HPDE6-E6E7 (cell line): ENCODE results near the gene USB1.
"Not testable (repeated sequence)": the region's sequence is repeated elsewhere in the genome, so short reads cannot be mapped to it uniquely, and the experiment has no call there.

Experiments used
- DNase-seq: peaks from one replicate; pipeline ENCODE4 v3.0.0; 2011; ENCODE audit warnings: missing footprints; ENCODE audit errors: extremely low spot score

USB1 gene

DNA sequence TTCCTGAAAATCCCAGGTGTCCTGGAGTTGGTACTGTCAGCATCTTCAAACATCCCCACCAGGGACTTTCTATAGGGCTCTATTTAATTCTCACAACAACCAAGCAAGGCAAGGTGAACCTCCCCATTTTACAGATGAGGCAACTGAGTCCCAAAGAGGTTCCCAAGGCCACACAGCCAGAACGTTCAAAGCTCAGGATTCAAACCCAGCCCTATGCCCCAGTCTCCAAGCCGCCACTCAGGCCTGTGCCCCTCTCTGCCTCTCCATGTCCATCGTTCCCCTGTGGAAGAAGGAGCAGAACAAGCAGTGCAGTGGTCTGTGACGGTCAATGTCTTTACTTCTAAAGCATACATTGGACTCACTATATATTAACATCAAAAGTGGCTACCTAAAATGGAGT, 6.8 kb upstream of the USB1 start:
- no peak for DNase-seq

DNA sequence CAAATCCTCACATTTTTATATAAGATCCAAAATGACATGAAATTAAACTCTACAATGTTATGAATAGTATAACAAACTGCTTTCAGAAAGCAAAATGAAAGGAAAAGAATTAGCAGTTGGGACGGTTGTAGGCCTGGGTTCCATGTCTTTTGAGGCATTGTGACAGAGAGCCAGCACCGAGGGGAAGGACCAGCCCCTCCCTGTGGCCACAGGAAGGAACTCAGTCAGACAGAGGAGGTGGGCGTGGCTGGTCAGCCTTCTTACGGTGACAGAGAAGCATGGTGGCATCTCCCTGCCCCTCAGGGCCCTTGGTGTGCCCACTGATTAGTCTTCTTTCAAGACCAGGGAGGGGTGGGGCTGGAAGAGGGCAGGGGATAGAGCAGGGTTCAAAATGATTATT, 6.4 kb upstream of the USB1 start:
- no peak for DNase-seq

DNA sequence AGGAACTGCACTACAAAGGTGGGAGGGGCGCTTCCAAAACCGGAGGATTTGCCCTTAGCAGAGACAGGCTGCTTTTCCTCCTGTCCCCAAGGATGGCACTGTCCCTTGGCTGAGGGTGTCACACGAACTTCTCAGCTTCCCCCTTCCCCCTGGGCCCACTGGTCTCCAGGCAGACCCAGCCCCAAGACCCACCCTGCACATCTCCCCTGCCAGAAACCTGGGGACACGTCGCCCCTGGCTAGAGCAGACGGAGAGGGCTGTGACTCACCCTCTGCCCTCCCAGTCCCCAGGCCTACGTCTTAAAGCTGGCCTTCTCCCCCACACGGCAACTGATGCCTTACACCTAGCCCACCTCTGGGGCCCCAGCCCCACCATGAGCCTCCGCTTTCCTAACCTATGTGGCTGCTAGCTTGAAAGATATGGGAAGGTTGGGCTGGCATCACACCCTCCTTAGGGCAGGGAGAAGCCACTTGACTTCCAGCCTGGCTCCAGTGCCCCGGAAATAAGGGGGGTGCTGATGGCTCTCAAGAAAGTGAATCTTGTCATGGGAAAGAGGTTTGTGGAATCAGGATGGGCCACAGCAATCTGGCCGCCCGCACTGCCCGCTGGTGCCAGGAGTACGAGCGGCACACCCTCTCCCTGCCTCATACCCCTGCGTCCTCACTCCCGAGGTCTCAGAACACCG, 5.3 kb upstream of the USB1 start:
- no peak for DNase-seq

DNA sequence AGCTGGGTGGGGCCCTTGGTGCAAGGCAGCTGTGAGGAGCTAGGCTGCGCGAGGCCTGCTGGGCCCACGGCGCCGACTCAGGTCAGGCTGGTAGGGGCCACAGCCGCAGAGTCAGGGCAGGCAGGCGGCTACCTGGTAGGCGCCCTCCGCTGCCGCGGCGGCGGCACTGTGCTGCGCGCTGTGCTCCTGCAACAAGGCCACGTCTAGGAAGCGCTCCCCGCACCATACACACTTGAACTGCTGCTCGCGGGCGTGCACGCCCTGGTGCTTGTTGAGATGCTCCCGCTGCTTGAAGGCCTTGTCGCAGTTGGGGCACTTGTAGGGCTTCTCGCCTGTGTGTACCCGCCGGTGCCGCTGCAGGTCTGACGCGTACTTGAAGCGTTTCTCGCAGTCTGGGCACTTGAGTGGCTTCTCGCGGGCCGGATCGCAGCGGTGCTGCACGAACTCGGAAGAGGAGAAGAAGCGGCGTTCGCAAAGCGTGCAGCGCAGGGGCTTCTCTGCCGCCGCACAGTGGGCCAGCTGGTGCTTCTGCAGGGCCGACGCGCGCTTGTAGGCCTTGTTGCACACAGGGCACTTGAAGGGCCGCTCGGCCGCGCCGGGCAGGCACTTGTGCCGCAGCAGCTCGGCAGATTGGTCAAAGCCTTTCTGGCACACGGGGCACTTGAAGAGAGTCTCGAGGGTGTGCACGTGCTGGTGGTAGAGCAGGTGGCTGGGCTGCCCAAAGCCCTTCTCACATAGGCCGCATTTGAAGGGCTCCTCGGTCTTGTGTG, 4.6 kb upstream of the USB1 start:
- DNase-seq = no peak

DNA sequence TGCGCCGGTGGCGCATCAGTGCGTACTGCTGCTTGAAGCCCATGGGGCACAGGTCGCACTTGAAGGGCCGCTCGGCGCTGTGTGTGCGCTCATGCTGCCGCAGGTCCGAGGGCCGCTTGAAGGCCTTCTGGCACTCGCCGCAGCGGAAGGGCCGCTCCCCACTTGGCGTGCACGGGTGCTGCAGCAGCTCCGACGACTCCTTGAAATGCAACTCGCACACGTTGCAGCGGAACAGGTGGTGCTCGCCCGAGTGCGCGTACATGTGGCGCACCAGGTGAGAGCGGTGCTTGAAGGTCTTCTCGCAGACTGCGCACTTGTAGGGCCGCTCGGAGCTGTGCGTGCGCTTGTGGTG, 4.1 kb upstream of the USB1 start:
- no peak for DNase-seq

DNA sequence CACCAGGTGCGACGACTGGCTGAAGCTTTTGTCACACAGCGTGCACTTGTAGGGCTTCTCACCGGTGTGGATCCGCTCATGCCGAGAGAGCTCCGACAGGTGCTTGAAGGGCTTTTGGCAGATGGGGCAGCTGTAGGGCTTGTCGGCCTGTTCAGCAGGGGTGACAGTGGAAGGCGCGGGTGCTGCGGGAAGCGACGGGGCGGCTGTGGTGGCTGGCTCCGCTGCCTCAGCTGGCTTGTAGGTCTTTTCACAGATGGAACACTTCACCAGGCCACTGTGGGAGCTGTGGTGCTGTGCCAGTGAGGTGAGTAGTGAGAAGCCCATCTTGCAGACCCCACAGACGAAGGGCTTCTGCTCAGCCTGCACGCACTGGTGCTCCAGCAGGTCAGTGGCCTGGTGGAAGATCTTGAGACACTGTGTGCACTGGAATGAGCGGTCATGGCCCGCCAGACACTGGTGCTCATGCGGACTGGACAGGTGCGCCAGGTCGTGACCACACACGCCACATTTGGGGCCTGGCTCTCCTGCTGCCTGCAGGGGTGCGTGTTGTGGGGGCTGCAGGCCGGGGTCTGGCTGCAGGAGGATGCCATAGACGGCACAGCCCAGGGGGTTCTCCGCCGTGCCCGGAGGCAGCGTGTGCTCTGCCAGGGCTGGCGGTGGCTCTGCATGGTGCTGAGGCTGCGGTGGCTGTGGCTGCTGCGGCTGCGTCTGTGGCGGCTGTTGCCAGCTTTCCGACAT, 3.5 kb upstream of the USB1 start:
- no peak for DNase-seq

DNA sequence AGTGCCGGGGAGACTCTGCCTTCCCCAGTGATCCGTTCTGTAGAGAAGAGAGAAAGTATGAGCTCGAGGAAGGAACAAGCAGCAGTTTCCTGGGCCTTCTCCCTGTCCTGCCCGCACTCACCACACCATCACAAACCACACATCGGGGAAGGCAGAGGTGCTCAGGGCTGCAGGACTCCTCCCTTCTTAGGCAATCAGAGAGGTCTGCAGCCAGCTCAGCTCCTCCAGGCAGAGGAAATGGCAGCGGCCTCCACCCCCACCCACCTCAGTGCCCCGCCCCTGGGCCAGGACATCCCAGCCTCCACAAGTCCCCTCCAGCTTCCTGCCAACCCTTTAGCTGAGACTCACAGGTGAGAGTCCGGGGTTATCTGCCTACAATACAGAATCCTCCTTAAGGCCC, 2.7 kb upstream of the USB1 start:
- no peak for DNase-seq

DNA sequence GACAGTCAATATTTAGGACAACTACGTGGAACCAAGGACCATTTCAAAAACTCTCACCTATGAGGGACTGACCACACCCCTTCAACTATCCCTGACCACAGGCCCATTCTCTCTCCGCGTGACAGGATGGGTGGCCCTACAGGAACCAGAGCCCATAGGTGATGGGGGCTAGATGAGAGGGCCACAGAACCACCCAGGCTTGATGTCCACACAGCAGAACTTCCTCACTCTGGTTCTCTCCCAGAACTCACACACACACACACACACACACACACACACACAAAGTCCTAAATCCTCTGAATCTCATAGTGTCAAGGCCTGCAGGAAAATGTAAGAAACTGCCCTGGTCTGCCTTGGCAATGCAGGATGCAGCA, 2.2 kb upstream of the USB1 start:
- no peak for DNase-seq

DNA sequence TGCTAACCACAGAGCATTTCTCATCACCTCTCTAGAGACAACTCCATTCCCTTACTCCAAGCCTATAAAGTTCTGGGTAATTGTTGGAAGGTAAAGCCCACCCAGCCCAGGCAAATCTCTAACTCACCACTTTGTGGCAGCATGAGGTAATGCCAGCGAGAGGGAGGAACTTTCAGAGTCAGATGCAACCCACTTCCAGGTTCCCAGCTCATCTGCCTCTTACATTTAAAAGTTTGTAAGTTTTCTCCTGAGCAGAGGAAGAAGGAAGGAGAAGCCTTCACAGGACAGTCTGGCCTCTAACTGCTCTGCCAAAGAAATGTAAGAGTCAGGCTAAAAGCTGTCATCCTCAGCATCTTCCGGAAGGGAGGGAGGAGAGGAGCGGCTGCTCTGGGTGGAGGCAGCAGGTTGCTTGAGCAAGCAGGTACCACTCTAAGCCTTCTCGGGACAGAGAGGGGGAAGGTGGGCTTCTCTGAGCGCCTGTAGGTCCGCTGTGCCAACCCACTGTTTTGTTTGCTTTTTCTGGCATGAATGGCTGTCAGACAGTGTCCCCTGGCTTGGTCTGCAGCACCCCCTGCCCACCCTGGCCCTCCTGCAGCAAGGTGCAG, 1.7 kb upstream of the USB1 start:
- no peak for DNase-seq

DNA sequence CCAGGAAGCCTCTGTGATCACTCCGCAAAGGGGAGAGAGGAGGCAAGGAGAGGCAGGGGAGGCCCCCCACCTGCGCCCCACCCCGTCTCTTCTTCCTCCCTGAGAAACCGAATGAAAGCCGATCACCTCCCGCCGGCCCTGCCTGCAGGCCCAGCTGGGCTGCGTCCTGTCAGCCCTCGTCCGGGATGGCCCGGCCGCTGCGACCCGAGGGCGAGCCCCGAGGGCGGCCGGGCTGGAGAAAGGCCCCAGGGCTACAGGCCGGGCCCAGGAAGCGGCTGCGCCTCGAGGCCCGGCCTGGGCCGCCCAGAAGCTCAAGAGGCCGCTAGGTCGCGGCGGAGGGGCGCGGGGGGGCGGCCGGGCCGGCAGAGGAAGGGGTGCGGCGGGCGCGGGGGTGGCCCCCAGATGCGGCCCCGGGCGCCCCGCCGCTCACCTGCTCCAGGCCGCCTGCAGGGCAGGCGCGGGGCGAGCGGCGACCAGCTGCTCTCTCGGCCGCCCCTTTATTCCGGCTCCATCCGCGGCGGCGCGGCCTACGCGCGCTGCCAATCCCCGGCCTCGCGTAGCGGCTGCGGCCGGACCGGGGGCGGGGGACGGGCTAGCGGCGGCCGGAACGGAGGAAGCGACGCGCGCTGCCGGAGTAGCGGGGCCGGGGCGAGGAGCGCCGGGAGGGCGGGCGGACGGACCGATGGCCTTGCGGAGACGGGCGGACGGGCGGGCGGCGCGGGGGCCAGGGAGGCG, 1.1 kb upstream of the USB1 start, which contains the start of gene ZNF319:
ZNF319 (minus strand) TSS at position 702 of the 735 bp plus-strand sequence. CDS start 2,407 bp downstream, outside the sequence.
- DNase-seq = no peak

DNA sequence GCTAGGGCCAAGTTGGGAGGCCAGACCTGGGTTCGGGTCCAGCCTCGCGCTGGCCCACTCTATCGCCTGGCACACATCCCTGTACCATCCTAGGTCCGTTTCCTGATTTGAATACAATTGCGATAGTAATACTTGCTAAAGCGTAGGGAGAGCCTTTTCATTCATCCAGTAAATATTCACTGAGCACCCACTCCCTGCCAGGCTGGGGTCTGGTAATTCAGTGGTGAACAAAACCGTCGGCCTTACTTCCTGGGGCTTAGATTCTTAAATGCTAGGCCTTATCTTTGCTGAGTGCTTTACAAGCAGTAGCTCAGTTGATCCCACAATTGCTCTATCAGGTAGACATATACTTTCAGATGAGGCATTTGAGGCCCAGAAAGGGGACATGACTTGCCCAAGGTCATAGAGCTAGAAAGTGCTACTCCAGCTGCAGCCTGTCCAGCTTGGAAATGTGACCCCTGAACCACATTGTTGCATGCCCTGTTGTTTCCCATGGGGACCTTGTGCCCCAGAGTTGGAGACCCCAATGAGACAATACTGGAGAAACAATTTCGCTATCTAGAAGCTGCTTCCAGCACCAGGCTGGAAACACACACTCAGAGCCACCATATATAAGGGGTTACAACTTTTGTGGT, 691 bp downstream of the USB1 start:
- DNase-seq = no peak

DNA sequence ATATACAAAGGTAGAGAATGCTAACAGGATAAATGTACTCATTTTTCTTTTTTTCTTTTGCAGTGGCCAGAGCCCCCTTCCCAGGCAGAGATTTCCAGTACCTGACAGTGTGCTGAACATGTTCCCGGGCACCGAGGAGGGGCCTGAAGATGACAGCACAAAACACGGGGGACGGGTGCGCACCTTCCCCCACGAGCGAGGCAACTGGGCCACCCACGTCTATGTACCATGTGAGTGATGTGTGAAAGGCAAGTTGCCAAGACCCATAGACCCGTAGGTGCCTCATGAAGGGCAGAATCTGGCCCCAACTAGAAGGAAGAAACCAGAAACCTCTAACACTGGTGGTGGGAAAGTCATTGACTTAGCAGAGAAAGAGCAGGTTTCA, 1.2 kb downstream of the USB1 start:
- no peak for DNase-seq

DNA sequence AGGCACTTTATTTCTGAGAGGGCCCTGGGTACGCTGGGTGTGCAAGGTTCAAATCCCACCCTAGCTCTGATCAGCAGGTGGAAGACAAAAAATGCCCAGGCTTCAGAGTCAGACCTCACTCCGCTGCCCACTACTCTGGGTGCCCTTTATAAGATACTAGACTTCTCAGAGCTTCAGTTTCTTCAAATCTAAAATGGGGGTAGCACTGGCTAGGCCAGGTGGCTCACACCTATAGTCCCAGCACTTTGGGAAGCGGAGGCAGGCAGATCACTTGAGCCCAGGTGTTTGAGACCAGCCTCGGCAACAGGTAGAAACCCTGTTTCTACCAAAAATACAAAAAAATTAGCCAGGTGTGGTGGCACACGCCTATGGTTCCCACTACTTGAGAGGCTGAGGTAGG, 1.7 kb downstream of the USB1 start:
- no peak for DNase-seq

DNA sequence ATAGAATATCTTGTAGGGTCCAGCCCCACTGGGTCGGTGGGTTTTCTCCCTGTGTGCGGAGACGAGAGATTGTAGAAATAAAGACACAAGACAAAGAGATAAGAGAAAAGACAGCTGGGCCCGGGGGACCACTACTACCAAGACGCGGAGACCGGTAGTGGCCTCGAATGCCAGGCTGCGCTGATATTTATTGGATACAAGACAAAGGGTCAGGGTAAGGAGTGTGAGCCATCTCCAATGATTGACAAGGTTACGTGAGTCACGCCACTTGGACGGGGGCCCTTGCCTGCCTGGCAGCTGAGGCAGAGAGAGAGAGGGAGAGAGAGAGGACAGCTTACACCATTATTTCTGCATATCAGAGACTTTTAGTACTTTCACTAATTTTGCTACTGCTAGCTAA, 3.5 kb downstream of the USB1 start:
- DNase-seq = not testable (repeated sequence)

DNA sequence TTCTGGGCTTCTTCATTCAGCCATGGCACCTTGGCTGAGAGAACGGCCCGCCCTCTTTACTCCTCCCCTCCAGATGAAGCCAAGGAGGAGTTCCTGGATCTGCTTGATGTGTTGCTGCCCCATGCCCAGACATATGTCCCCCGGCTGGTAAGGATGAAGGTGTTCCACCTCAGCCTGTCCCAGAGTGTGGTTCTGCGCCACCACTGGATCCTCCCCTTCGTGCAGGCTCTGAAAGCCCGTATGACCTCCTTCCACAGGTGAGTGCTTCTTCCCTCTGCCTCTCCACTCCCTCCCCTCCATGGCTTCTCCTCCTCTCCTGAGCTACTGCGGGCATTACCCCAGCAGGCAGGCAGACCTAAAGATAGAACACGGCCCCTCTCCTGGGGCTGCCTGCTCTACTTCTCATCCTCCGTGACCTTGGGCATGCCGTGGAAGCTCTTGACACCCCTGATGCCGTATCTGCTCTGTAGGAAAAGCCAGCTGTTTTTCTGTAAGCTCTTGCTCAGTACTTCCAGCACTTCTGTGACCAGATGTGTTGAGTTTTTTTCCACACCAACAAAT, 8.7 kb downstream of the USB1 start:
- no peak for DNase-seq

DNA sequence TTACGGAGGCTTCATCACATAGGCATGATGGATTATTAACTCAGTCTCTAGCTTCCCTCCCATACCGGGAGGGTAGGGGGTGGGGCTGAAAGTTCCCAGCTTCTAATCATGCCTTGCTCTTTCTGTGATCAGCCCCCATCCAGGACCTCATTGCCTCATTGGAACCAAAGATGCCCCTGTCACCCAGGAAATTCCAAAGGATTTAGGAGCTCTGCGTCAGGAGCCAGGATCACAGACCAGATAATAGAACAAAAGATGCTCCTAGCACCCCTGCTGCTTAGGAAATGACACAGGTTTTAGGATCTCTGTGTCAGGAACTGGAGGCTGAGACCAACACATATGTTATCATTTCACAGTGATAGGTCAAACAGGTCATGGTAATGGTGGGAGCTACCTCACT, 9.7 kb downstream of the USB1 start:
- no peak for DNase-seq

DNA sequence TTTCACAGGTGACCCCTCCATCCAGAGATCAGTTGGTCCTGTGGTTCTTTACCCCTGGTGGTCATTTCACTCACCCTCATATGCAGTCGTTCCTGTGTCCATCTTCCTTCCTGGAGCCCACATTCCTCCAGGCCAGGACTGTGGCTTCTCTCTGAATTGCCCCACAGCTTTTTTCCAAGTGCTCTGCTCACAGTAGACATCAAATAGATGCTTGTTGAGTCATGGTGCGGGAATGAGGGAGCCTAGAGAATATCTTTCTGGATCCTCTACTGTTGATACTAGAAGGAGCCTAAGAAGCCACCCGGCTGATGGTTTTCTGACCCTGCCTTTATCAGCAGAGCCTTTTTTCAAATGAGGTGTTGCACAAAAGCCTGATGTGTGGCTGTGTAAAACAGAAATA, 10.4 kb downstream of the USB1 start:
- no peak for DNase-seq

DNA sequence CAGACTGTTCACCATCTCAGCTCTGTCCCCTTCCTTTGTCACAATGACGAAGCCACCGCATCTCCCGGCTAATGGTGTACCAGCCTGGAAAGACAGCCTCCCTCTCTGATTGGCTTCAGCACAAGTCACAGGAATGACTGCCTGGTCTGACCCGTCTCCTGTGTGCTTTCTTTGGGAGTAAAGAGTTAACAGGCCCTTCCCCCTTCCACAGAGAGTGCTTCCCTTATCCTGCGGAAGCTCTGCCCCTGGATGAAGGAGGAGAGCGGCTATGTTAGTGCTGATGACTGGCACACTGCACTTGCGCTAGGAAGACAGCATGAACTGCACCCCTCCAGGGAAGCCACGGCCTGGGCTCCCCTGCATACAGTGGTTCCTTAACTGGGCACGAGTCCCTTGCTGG, 11.3 kb downstream of the USB1 start:
- DNase-seq = no peak

DNA sequence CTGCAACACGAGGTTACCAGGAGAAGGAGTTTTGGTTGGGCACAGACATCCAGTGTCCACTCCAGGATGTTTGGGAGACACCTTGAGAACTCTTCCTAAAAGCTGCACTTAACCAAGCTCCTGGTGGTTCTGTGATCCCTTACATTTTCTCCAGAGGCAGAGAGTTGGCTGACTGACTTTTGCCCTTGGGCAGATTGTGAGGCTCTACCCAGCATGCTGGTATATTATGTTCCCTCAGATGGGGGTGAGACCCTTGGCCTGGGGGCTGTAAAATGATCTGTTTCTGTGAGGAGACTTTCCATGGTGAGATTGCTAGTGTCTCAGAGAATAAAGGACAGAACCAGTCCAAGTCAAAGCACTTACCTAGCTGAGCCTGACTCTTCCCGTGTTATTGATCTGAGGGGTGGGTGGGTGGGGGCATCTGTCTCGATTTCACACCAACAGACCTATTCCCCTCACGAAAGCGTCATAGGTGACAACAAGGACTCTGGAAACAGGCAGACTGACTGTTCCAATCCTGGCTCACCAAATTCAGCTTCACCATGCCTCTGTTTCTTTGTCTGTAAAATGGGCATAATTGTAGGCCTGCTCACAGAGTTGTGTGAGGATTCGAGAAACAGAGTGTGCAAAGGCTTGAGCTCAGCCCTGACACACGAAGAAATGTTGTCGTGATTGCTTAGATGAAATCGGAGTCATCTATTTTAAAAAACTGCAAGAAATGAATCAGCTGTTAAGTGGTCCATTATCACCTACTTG, 12.2 kb downstream of the USB1 start:
- no peak for DNase-seq

DNA sequence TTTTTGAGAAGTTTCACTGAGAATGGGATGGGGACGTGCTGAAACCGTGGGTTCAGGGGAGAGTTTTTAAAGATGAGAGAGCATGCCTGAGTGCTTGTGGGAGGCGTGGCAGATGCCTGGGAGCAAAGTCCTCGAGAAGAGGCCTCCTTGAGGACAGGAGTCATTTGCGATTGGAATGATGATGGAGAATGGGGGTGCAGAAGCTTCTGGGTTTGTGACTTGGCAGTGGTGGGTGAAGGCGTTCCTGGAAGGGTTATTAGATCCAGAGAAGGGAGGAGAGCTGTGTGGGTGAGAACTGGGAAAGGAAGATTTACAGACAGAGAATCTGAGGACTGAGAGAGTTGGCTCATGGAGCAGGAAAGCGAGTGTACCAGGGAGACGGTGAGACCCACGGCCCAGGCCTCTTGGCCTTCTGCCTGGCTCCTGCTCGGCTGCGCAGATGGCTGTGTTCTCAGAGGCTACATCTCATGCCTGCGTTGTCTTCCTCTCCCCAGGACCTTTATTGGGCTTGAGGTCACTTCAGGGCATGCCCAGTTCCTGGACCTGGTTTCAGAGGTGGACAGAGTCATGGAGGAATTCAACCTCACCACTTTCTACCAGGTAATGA, 15.7 kb downstream of the USB1 start:
- no peak for DNase-seq
